Retinal pigment epithelial cell (primary cell): ENCODE results near the gene DELE1.

ENCODE experiments used
- DNase-seq: peaks from one replicate; pipeline ENCODE4 v3.0.0-alpha.2; 2010; ENCODE audit warnings: low read depth
- H3K4me3 ChIP-seq: 2 replicates; pipeline ENCODE4 v1.5.1; 2011; ENCODE audit warnings: mild to moderate bottlenecking, low read length, control low read depth, moderate library complexity
- TF ChIP-seq, protein P1 (sequence below): conservative IDR thresholded peaks from 2 replicates; pipeline ENCODE4 v1.5.1; 2011; ENCODE audit warnings: low read depth, low read length, control low read depth, inconsistent platforms

The DELE1 gene

DNA sequence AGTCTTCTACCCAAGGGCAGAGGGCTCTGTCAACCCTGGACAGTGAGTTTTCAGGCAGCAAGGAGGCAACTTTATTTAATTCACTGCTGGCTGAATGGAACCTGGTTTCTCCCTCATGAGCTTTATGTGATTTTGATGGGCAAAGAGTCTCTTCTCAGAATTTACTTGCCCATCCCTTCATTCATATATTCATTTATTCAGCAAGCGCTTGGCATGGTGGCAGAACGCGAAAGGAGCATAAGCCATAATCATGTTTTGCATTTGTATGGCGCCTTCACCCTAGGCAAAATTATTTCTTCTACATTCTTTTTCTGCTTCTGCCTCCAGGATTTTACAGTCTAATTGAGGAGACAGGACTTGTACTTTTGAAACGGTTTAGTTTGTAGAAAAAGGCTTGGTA, 8.0 kb downstream of the DELE1 start:
- no peak overlapping the region for H3K4me3 ChIP-seq
- TF ChIP-seq, protein P1, sequence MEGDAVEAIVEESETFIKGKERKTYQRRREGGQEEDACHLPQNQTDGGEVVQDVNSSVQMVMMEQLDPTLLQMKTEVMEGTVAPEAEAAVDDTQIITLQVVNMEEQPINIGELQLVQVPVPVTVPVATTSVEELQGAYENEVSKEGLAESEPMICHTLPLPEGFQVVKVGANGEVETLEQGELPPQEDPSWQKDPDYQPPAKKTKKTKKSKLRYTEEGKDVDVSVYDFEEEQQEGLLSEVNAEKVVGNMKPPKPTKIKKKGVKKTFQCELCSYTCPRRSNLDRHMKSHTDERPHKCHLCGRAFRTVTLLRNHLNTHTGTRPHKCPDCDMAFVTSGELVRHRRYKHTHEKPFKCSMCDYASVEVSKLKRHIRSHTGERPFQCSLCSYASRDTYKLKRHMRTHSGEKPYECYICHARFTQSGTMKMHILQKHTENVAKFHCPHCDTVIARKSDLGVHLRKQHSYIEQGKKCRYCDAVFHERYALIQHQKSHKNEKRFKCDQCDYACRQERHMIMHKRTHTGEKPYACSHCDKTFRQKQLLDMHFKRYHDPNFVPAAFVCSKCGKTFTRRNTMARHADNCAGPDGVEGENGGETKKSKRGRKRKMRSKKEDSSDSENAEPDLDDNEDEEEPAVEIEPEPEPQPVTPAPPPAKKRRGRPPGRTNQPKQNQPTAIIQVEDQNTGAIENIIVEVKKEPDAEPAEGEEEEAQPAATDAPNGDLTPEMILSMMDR = no peak
- no peak for DNase-seq

DNA sequence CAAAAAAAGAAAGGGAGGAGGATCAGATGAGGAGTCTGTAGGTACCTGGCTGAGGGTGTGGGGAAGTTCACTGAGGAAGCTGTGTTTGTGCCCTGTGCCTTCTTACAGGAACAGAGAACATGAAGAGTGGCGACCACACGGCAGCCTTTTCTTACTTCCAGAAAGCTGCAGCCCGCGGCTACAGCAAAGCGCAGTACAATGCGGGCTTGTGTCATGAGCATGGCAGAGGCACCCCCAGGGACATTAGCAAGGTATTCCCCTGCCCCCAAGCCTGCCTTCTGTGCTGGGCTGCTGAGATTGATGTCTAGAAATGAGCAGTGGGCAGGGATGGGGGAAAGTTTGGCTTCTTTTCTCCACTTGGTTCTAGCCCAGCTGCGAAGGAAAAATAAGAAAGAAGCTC, 9.5 kb downstream of the DELE1 start:
- DNase-seq = no peak
- no peak overlapping the region for H3K4me3 ChIP-seq
- TF ChIP-seq, protein P1 = no peak

DNA sequence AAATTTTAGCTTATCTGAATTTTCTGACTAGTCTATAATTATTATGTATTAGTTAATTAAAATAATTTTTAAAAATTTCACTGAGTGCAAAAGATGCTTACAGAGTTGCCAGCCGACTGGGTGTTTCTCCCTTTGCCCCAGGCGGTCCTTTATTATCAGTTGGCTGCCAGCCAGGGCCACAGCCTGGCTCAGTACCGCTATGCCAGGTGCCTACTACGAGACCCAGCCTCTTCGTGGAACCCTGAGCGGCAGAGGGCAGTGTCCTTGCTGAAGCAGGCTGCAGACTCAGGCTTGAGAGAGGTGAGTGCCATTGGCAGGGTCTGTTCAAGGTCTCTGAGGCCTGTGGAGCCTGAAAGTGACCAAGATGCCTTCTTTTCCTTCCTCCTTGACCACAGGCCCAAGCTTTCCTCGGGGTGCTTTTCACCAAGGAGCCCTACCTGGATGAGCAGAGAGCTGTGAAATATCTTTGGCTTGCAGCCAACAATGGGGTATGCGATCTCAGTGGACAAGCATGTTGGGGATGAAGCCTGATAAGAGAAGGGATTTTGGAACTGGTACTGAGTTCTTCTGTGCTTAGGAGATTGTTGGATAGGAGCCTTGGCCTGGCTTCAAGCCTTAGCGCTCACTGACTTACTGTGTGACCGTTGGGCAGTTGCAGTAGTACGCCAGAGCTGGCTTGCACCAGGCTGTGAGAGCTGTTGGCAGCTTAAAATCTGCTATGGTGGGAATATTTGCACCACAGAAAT, 10.6 kb downstream of the DELE1 start:
- no peak for DNase-seq
- TF ChIP-seq, protein P1 = no peak
- H3K4me3 ChIP-seq = no peak overlapping the region

DNA sequence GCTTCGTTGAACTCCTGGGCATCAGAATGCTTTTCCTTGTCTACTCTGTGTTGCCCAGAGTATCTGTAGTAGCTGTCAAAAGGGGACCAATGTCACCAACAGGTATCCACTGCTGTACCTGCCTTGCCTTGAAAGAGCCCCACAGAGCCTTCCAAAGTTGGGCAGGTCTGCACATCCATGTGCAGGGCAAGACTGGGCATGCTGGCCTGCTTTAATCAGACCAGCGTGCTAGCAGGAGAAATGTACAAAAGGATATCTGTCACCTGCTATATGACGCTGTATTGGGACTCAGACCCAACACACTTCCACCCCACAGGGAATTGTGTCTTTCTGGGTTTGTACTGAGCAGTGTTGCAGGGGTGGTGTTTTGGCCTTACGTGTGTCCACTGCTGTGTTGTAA, 11.9 kb downstream of the DELE1 start:
- TF ChIP-seq, protein P1 = no peak
- no peak for DNase-seq

DNA sequence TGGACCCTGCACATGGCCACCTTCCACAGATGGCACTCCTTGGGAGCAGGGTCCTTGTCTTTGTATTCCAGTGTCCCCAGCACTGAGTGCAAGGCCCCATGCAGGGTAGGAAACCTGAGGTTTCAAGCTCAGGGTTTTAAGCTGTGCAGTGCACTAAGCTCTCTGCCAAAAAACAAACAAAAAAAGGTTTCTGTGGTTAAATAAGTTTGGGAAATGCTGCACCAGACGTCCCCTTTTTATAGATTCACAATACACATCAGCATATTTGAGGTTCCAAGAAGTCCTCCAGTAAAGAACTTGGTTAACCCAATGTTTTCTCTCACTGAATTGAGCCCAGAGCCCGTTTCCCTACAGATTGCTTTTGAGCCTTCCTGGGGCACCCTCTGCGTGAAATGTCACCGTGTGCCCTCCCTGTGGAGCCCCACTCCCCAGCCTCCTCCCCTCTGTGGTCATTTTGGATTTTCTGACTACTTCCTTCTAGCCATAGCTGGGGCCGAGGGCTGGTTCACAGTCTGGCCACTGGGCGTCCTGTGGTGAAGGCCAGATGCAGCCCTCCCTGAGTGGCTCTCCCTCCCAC, 17.1 kb downstream of the DELE1 start:
- no peak for DNase-seq
- H3K4me3 ChIP-seq = no peak overlapping the region
- TF ChIP-seq, protein P1 = peak; percentile 3

More for the DNA sequence above, 11.9 kb downstream of the DELE1 start:
- no peak overlapping the region for H3K4me3 ChIP-seq

DNA sequence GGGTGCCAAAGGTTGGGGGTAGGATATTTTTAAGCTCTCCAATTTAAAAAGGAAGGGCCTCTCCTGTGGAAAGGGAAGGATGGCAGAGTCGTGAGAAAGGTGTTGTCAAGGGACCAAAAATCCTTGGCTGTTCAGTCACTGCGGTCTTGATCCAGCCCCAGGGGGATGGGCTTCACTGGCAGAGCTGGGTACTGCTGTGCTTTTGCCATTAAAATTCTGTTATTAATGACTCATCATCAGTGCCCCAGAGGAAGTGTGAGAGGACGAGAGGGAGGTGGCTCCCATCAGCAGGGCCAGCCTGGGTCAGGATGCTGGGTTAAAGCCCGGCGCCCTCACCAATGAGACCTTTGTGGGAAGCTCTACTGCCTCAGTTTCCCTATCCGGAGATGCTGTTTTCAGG, 17.6 kb downstream of the DELE1 start:
- DNase-seq = no peak
- H3K4me3 ChIP-seq = no peak overlapping the region
- TF ChIP-seq, protein P1 = no peak

DNA sequence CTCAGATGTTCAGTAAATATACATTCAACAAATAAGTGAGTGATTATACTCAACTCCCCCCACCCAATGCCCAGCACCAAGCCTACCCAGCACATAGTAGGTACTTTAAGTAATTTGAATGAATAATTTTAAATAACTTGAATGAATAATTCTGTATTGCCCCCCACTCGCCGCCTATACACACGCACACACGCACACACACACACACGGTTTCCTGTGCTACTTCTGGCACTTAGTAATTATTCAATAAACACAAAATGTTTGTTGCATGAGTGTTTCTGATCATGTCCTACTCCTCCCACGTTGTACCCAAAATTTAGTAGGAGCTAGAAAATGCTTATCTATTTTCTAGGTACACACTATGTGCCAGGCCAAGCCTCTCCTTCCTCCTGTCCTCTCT, 18.1 kb downstream of the DELE1 start:
- no peak overlapping the region for H3K4me3 ChIP-seq
- TF ChIP-seq, protein P1 = no peak
- no peak for DNase-seq
